Femur (tissue), 1 donor: ENCODE measurements around the gene KIF26B.

Experiments
- DNase-seq: peaks from one replicate; pipeline ENCODE4 v3.0.0-alpha.2; 2017

Gene KIF26B

DNA sequence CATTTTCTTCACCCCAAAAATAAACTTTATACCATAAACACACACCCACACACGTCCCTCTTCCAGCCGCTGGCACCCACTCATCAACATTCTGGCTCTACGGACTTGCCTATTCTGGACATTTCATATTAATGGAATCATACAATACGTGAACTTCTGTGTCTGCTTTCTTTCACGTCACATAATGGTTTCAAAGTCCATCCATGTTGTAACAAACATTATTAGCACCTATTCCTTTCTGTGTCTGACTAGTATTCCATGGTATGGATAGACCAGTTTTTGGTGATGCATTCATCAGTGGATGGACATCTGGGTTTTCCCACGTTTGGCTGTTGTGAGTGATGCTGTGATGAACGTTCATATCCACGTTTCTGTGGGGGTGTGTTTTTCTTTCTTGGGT is 323.2 kb downstream of the KIF26B start:
- no peak for DNase-seq

DNA sequence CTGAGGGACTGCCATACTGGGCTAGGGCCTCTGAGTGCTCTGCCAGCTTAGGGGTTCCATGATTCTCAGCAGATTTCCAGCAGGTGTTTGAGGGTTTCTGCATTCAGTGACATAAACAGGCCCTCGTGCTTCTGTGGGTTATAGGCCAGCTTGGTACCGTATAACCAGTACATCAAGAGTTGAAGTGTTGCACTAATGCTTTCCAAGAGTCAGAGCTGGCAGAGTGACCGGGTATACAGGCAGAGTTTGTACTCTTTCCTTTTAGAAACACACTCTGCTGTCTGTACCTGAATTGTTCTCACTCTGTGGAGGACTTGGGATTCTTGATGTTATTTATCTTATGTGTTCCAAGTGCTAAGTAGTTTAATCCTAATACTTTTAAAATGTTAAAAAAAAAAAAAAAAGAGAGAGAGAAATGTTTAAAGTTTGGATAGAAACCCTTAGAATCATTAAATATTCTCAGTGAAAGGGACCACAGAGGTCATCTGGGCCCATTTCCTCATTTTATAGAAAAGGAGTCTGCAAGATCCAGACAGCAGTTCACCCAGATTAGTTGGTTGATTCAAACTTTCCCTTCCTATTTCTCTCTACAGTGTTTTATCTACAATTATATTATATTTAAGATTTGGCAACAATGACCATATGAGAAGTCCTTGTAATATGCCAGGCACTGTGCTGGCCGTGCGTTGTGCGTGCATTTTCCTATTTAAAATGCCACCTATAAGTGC is 325.8 kb downstream of the KIF26B start:
- no peak for DNase-seq

DNA sequence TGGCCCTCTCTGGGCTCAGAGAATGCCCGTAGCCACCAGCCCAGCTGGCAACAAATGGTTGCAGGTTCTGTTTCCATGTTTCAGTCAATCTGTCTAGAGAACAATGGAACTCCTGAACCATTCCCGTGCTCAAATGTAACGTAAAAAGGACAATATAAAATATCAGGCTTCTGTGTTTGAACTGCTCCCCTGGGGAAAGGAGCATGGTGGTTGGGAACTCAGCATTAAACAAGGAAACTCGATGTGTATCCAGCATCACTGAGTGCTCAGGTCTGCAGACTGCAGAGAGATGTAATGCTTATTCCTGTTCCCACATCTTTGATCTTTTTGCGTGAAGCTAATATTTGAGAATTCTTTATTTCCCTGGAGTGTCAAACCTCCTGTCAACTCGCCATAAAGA is 326.5 kb downstream of the KIF26B start:
- no peak for DNase-seq

DNA sequence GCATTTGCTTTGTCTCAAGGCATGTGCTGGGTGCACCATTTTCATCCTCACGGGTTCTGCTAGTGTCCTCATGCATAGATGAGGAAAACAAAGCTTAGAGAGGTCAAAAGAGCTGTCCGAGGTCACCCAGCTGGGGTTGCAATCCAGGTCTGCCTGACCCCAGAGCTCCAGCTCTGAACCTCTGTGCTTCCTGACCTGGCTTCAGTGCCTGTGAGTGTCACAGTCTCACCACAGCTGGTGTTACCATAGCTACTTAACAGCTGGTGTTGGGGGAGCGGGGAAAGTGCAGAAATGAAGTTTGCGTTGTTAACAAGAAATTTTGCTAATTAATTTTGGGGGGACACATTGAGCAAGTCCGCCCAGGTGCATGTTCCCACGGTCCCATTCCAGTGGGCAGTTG is 328.5 kb downstream of the KIF26B start:
- DNase-seq, result no peak

DNA sequence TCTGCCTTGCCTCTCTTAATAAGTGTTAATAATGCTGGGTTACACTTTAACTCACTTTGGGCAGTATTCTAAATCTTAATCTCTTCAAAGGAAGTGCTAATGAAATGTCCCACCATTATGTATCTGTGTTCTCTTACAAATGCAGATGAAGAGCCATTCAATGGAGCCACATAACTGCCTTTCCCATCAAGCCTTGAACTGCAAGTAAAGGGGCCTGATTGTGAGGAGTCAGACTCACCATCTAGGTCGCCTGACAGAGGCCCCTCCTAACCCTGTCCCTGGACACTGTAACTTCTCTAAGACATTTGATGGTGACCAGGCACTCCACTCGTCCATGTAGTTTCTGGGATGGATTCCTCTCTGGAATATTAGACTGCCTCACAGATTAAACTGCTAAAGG is 329.4 kb downstream of the KIF26B start:
- DNase-seq, result no peak

- DNase-seq, result no peak
Measured at GRCh38 chr1:245485996-245486395, 331.2 kb downstream of the KIF26B start.

DNA sequence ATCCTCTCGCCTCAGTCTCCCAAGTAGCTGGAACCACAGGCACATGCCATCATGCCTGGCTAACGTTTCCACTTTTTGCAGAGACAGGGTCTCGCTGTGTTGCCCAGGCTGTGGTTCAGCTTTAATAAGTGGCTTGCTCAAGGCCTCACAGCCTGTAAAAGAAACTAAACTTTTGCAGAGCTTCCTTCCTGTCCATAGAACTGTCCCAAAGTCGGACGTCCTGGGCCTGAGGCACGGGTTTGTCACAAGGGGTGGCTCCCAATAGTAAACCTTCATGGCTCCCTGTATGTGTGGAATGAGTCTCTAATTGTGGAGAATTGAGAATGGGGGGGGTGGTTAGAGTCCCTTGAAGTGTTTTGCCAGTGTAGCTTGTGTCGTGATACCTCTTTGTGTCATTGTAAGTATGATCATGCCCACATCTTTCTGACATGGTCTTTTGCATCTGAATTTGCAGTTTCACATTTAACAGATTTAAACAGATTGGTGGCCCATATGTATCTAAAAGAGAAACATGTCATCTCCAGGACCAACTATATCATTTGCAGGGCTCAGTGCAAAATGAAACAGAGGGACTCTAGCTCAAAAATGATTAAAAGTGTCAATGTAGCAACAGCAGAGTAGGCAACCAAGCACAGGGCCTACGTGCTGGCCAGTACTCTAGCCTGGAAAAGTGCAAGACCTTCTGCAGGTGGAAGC is 332.1 kb downstream of the KIF26B start:
- no peak for DNase-seq

GRCh38 chr1:245488346-245489129 is 333.8 kb downstream of the KIF26B start:
- DNase-seq, result no peak

GRCh38 chr1:245489838-245490237 is 335.1 kb downstream of the KIF26B start:
- DNase-seq, result no peak

DNA sequence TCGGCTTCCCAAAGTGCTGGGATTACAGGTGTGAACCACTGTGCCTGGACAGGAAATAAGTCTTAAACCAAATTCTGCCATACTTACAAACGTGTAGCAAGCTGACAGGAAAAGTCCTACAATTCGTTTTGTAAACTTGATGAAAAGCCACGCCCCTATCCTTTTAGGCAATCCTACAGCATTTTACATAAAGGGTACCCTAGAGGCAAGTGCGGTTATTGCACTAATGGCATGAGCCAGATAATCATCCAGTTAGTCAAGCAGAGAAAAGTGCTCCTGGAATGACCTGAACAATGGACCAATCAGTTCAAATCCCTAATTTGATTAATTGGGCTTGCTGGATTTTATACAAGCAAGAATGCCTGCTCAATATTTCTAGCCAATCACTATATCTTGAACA is 338.2 kb downstream of the KIF26B start:
- no peak for DNase-seq

DNA sequence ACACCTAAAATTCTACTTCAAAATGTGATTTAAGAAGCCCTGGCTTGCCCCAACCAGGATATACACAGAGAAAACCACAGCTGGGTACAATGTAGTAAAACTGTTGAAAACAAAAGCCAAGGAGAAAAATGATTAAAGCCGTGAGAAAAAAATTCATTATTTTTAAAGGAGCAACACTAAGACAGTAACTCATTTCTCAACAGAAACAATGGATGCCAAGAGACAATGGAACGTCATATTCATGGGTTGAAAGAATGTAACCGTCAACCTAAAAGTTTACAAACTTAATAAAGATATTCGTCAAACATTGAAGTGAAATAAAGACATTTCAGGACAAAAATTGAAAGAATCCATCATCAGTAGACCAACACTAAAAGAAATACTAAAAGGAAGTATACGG is 340.9 kb downstream of the KIF26B start:
- DNase-seq, result no peak

GRCh38 chr1:245500546-245500945 is 345.8 kb downstream of the KIF26B start:
- DNase-seq, result no peak

DNA sequence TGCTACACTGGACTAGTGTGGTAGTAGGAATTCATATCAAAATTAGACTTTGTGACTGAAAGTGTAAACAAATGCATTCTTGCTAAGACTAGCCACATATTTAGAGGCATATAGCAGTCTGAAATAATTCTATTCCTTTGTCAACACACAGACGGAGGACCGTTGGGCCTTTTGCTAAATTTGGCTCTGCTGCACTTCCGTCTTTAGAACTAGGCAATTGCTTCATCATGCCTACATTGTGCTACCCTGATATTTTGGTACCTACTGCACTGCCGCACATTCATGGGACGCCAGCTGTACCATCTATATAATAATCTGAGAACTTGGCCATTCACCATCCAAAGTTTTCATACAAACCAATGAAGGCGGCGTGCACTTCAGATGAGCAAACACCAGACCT is 346.8 kb downstream of the KIF26B start:
- no peak for DNase-seq

DNA sequence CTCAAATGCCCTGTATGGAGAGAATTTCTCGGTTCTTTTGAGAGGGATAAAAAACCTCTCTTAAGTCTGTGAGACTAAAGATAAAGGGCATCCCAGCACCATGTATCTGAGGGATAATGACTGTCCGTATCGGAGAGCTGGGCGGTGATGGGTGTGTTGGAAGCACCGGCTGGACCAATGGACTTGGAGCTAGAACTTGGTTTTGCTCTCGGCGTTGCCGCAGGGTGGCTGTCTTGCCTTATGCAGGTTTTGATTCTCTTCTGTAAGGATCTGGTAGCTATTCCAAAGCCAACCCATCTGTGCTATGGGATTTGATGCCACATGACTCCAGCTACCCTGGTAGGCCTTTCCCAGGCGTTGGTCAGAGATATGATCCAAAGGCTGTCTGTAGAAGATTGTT is 348.8 kb downstream of the KIF26B start:
- DNase-seq, result no peak

- no peak for DNase-seq
Measured at GRCh38 chr1:245510144-245510543, 355.4 kb downstream of the KIF26B start.

GRCh38 chr1:245512181-245512888 is 357.6 kb downstream of the KIF26B start:
- no peak for DNase-seq

DNA sequence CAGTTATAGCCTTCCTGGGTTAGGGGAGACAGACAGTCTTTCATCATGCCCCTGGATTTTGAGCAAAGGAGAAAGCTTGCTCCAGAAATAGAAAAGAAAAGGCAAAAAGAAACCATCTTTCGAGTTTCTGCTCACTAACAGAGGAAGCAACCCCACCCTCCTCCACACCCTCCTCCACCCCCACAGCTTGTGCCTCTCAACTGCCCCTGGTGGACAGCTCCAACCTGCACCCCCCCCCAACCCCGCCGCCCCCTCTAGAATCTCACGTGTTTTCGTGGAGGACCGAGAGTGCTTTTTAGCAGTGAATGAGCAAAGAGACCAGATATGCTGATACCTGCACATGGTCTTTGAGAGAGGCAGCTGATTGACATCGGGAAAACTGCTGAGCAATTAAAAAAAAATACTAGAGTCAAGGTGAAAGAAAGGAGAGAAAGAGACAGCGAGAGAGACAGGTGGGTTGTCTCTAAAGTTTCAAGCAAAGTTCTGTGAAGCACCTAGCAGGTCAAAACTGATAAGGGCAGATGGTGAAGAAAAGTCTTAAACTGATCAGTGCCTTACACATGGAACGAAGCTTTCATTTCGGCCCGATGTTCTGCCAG is 358.3 kb downstream of the KIF26B start:
- DNase-seq, result no peak

GRCh38 chr1:245516284-245516759 is 361.5 kb downstream of the KIF26B start:
- no peak for DNase-seq

DNA sequence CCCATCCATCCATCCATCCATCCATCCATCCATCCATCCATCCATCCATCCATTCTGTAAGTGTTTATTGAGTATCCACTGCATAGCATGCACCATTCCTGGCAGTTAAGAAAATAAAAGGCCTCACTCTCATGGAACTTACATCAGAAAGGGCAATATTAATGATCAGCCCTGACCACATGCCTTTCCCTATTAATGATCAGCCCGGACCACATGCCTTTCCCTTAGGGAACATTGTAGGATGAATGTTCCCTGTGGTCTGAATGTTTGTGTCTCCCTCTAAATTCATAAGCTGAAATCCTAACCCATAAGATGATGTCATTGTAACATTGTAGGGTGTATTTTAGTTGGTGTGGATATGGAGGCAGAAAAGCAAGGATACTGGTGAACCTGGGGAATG is 365.8 kb downstream of the KIF26B start:
- no peak for DNase-seq

DNA sequence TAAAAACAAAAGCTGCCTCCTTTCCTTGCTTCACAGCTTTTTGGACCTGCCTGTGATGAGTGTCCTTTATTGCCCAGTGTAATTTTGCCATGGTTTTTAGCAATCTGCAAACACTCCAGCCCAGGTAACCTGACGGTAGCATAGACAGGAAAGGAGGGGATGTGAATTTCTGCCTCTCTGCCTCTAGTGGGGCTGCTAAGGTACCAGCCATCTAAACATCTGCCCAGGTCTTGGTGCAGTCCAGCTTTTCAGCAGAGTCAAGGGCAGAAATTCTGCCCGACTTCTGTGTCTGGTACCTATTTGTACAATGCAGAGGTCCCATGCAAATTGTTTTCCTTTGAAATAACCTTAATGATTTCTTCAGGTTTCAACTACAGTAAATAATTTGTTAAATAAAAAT is 371.4 kb downstream of the KIF26B start:
- no peak for DNase-seq

GRCh38 chr1:245528258-245528635 is 373.5 kb downstream of the KIF26B start:
- DNase-seq, result no peak

GRCh38 chr1:245530937-245531336 is 376.2 kb downstream of the KIF26B start:
- DNase-seq, result no peak

DNA sequence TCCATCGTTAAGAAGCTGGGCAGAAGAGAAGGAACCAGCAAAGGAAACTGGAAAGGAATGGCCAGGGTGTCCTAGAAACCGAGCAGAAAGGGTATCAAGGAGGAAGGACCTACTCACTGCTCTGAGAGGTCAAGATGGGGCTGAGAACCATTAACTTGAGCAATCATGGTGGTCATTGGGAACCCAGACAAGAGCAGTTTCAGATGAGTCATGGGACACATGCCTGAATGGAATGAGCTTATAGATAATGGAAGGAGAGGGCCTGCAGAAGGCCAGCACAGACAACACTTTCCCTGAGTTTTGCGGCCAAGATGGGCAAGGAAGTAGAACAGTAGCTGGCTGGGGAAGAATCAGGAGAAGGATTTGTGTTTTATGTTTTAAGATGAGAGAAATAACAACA is 383.2 kb downstream of the KIF26B start:
- DNase-seq, result no peak
